Measurements from ENCODE around the gene SOX3. TPM values are rescaled to one million over a fixed set of nuclear protein-coding genes. Genes with fewer than 3 reads are reported as not detected.

Gene SOX3
- total and polyA plus RNA-seq, 9 of the 15 experiments (the other 6 are each of a cell fraction or from before 2014, with no cell fraction given) = not detected

DNA sequence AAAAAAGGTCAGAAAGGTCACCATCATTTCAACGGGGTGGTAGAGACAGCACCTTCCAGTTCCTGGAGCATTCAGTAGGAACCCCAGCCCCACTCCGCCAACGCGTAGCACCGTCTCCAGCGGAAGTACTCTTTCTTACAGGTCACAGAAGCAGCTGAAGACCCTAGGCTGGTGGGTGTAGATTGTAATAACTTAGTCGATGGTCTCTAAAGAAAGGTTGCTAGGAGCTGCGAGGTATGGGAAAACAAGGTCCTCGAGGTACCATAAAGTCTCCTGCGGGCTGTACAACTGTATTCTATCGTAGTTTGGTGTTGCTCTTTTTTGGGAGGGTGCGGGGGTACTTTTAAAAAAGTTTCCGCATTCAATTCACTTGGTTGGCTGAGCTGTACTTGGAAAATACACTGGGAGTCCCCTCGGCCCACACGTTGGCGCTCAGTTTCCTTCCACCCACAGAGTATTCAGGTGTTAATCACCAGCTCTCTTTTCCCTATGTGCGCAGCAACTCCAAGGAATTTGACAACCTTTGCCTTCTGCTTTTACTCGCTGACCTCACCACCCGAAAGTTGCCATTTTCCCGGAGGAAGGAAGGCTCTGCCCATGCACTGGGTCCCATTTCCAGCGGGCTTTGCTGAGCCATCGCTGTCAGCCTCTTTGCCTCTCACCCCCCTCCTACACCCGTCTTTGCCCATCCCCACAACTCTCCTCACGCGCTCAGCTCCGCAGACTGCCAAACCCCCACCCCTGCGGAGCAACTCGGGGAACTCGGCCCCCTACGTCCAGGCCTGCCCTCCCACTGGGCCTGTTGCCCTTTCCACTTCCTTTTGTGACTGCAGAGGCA, 4.8 kb upstream of the SOX3 start:
- Histone ChIP-seq H3K4me1 (replicated peaks in 1 of 2; ENCODE audit: control insufficient read depth in 2 of 2, insufficient read depth in 2 of 2, low read length in 2 of 2) (no peaks in the 10 kb centered on the region), H3K27ac (ENCODE audit: extremely low read depth, low read depth, low read length) (no peak overlapping the region), H3K36me3 (ENCODE audit: control insufficient read depth, insufficient read depth, low read length) (no peaks in the 10 kb centered on the region), H3K9me1 (ENCODE audit: control insufficient read depth, insufficient read depth, low read length) (no peaks in the 10 kb centered on the region), H3K4me2 (ENCODE audit: insufficient read depth, low read length) (no peak overlapping the region), H3K9me3 (replicated peaks; ENCODE audit: control insufficient read depth, insufficient read depth, low read depth, low read length) (no peaks in the 10 kb centered on the region), H3K4me3 (no peak overlapping the region), H4K20me1 (replicated peaks; ENCODE audit: control insufficient read depth, insufficient read depth, low read length) (no peaks in the 10 kb centered on the region), H3K79me2 (ENCODE audit: control insufficient read depth, insufficient read depth, low read length) (no peaks in the 10 kb centered on the region), H3K27me3 (ENCODE audit: control insufficient read depth in 2 of 2, insufficient read depth in 2 of 2, low read length in 2 of 2) (no peaks in the 10 kb centered on the region; a peak in 1 of 5 replicates), H3K9ac (ENCODE audit: insufficient read depth in 1 of 2, low read depth in 2 of 2, low read length in 2 of 2) (no peak overlapping the region), H2AFZ (ENCODE audit: low read depth, low read length) (no peak overlapping the region)
- no TSS peak for BruUV-seq (replicated peaks)
- in situ Hi-C loops (cut with MboI) = no loop called here
- CTCF ChIA-PET (ENCODE audit: low intra/inter-chr PET ratio) = no interaction called here
- TF ChIP-seq ATF7 (IDR thresholded peaks at IDR 0.05) (no peak), PCBP2 (IDR thresholded peaks at IDR 0.05; ENCODE audit: low read depth, low read length, poor library complexity, severe bottlenecking) (no peak), ZNF668 (CRISPR knock-in tag; IDR thresholded peaks at IDR 0.05) (no peak), RBM14 (IDR thresholded peaks at IDR 0.05; ENCODE audit: borderline replicate concordance, insufficient read depth, low read depth, low read length) (no peak), CTBP1 (IDR thresholded peaks at IDR 0.05; ENCODE audit: borderline replicate concordance) (no peak), IRF1 (CRISPR knock-in tag; IDR thresholded peaks at IDR 0.05; ENCODE audit: borderline replicate concordance) (no peak)
- TF ChIP-seq, protein P1, sequence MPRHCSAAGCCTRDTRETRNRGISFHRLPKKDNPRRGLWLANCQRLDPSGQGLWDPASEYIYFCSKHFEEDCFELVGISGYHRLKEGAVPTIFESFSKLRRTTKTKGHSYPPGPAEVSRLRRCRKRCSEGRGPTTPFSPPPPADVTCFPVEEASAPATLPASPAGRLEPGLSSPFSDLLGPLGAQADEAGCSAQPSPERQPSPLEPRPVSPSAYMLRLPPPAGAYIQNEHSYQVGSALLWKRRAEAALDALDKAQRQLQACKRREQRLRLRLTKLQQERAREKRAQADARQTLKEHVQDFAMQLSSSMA (CRISPR knock-in tag; IDR thresholded peaks at IDR 0.05) = no peak
- TF ChIP-seq, protein P2, sequence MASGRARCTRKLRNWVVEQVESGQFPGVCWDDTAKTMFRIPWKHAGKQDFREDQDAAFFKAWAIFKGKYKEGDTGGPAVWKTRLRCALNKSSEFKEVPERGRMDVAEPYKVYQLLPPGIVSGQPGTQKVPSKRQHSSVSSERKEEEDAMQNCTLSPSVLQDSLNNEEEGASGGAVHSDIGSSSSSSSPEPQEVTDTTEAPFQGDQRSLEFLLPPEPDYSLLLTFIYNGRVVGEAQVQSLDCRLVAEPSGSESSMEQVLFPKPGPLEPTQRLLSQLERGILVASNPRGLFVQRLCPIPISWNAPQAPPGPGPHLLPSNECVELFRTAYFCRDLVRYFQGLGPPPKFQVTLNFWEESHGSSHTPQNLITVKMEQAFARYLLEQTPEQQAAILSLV (tag; IDR thresholded peaks at IDR 0.05) = no peak
- TF ChIP-seq, protein P3, sequence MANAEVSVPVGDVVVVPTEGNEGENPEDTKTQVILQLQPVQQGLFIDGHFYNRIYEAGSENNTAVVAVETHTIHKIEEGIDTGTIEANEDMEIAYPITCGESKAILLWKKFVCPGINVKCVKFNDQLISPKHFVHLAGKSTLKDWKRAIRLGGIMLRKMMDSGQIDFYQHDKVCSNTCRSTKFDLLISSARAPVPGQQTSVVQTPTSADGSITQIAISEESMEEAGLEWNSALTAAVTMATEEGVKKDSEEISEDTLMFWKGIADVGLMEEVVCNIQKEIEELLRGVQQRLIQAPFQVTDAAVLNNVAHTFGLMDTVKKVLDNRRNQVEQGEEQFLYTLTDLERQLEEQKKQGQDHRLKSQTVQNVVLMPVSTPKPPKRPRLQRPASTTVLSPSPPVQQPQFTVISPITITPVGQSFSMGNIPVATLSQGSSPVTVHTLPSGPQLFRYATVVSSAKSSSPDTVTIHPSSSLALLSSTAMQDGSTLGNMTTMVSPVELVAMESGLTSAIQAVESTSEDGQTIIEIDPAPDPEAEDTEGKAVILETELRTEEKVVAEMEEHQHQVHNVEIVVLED (CRISPR knock-in tag; IDR thresholded peaks at IDR 0.05) = no peak
- TF ChIP-seq, protein P4, sequence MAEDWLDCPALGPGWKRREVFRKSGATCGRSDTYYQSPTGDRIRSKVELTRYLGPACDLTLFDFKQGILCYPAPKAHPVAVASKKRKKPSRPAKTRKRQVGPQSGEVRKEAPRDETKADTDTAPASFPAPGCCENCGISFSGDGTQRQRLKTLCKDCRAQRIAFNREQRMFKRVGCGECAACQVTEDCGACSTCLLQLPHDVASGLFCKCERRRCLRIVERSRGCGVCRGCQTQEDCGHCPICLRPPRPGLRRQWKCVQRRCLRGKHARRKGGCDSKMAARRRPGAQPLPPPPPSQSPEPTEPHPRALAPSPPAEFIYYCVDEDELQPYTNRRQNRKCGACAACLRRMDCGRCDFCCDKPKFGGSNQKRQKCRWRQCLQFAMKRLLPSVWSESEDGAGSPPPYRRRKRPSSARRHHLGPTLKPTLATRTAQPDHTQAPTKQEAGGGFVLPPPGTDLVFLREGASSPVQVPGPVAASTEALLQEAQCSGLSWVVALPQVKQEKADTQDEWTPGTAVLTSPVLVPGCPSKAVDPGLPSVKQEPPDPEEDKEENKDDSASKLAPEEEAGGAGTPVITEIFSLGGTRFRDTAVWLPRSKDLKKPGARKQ (CRISPR knock-in tag; IDR thresholded peaks at IDR 0.05) = no peak
- intact Hi-C loops (cut with micrococcal nuclease) = no loop called here
- 7% methylated on average over 23 of the region's 30 CpGs for WGBS (ENCODE audit: insufficient coverage, low coverage, missing lambda C conversion rate)
- no peak for DNase-seq (ENCODE audit: extremely low read depth in 1 of 4, low spot score in 3 of 4)
- no peak for ATAC-seq
- FAIRE-seq = no peak
- POLR2A ChIA-PET = no interaction called here
